Kidney capillary endothelial cell (primary cell): ENCODE data around the gene FXR2.

Experiments used
- DNase-seq: peaks from one replicate; pipeline ENCODE4 v3.0.0-alpha.2; 2018; ENCODE audit warnings: low spot score

FXR2 gene

DNA sequence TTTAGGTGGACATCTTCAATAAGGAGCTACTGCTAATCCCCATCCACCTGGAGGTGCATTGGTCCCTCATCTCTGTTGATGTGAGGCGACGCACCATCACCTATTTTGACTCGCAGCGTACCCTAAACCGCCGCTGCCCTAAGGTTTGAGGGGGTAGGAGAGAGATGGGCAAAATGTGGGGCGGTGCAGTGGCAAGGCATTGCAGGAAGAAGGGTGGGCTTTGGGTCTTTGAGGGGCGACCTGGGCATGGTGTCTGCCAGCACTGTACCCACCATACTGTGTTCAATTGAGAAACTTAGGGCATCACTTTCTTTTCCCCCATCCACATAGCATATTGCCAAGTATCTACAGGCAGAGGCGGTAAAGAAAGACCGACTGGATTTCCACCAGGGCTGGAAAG lies 44.3 kb downstream of the FXR2 start:
- DNase-seq = no peak

DNA sequence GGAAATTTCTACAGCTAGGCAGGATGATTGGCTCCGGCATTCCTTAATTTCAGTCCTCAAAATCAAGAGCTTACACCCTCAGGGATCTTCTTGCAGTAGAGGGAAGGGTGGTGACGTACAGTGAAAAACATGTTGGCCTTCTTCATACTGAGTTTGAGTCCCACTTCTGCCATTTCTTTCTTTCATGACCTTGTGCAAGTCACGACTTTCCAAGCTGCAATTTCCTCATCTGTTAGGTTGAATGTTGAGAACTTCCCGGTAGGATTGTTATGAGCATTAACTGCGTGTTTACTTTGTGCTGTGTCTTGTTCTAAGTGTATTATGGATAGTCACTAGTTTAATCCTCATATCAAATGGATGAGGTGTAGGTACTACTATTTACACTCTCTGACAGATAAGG lies 45.1 kb downstream of the FXR2 start:
- no peak for DNase-seq

DNA sequence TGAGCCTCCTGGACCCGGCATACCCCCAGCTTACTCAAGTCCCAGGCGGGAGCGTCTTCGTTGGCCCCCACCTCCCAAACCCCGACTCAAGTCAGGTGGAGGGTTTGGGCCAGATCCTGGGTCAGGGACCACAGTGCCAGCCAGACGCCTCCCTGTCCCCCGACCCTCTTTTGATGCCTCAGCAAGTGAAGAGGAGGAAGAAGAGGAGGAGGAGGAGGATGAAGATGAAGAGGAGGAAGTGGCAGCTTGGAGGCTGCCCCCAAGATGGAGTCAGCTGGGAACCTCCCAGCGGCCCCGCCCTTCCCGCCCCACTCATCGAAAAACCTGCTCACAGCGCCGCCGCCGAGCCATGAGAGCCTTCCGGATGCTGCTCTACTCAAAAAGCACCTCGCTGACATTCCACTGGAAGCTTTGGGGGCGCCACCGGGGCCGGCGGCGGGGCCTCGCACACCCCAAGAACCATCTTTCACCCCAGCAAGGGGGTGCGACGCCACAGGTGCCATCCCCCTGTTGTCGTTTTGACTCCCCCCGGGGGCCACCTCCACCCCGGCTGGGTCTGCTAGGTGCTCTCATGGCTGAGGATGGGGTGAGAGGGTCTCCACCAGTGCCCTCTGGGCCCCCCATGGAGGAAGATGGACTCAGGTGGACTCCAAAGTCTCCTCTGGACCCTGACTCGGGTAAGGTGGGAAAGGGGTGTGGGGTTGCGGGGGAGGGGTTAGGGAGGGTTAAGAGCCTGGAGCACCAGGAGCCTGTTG lies 51.4 kb downstream of the FXR2 start:
- no peak for DNase-seq

DNA sequence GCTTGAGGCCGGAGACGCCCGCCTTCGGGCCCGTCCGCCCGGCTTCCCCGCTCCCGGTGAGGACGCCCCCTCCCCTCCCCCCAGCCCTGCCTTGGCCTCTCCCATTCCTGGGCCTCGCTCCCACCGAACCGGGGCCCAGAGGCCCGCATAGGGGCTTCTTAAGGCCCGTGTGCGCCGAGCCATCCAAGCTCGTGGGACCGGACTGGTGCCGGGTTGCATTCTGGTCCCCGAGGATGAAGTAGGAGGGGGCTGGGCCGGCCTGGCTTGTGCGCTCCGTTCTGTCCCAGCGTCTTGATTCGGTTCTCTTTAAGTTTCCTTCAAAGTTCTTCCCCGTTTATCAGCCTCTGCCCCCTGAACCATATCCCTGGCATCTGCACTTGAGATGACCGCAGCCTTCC lies 52.5 kb downstream of the FXR2 start:
- no peak for DNase-seq

DNA sequence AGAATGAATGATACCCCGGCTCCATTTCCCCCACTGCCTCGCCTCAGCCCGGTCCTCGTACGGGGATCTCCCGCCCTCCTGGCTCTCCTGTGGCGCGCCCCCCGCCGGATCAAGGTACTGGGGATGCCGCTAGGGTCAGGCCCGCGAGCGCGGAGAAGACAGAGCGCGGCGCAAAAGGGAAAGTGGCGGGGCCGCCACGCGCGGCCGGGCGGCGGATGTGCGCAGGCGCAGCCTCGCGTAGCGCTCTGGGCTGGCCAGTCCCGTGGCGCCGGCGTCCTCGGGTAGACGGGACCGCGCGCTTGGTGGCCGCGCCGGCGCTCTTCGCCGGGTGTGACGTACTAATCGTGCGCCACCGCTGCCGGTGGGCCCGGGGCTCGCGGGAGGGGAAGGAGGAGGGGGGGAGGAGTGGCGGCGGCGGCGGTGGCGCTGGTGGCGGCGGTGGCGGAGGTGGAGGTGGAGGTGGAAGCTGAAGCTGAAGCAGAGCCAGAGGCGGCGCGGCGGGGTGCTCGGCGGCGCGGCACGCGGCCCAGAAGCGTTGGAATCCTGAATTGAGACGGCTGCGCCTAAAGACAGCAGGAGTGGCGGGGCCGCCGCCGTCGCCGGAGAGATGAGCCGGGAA lies 53.0 kb downstream of the FXR2 start, which contains the start of gene SENP3:
SENP3 (plus strand) TSS at position 331 of the 619 bp plus-strand sequence. CDS start 1,158 bp downstream, outside the sequence.
- DNase-seq = peak; percentile 86

DNA sequence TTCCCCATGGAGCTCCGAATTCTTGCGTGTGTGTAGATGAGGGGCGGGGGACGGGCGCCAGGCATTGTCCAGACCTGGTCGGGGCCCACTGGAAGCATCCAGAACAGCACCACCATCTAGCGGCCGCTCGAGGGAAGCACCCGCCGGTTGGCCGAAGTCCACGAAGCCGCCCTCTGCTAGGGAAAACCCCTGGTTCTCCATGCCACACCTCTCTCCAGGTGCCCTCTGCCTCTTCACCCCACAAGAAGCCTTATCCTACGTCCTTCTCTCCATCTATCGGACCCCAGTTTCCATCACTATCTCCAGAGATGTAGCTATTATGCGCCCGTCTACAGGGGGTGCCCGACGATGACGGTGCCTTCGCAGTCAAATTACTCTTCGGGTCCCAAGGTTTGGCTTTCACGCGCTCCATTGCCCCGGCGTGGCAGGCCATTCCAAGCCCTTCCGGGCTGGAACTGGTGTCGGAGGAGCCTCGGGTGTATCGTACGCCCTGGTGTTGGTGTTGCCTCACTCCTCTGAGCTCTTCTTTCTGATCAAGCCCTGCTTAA lies 53.6 kb downstream of the FXR2 start:
- DNase-seq = peak; percentile 85

DNA sequence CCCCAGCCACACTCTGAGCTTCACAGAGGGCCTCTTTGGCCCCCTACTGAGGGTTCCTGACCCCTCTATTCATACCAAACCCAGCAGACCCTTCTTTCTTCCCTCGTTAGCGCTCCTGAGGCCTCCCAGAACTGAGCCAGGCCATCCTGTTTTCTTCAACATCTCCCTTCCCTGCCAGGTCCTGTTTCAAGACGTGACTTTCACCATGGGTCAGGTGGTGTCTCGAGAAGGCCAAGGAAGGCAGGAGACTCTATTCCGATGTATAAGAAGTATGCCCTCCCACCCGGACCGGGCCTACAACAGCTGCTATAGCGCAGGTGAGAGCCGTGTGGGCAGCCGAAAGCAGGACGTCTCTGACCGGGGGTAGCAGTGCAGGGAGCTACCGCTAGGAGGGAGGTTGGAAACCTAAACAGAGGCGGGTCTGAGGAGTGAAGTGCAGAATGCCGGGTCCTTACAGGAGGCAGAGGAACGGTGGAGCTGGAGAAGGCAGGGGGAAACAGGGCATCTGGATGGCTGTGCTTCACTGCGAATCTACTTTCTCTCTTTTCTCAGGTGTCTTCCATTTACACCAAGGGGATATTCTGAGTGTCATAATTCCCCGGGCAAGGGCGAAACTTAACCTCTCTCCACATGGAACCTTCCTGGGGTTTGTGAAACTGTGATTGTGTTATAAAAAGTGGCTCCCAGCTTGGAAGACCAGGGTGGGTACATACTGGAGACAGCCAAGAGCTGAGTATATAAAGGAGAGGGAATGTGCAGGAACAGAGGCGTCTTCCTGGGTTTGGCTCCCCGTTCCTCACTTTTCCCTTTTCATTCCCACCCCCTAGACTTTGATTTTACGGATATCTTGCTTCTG lies 54.3 kb downstream of the FXR2 start:
- no peak for DNase-seq

DNA sequence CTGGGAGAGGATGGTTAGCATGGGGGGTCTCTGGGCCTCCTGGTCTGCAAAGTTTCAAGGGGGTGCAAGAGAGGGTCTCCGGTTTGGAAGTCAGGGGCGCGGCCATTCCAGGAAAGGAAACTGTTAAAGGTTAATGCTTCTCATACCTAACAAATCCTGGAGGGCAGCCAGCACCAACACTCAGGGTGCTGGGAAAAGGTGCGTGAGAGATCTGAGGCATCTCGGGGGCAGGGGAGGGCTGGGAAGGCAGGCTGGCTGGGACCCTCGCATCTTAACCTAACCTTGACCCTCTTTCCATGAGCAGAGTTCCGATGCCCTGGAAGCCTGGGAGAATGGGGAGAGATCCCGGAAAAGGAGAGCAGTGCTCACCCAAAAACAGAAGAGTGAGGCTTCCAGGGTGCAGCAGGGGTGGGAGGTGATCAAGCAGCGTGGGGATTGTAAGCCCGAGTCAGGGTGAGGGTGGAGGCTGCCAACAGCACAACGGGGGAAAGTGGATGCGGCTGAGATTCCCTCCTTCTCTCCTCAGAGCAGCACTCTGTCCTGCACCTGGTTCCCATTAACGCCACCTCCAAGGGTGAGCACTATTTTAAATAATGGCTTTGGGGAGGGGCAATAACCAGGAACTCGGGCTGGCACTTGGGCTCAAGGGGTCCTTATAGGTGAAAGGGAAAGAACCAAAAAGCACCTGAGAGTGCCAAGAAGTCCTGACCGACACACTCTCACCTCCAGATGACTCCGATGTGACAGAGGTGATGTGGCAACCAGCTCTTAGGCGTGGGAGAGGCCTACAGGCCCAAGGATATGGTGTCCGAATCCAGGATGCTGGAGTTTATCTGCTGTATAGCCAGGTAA lies 55.2 kb downstream of the FXR2 start:
- DNase-seq = no peak

DNA sequence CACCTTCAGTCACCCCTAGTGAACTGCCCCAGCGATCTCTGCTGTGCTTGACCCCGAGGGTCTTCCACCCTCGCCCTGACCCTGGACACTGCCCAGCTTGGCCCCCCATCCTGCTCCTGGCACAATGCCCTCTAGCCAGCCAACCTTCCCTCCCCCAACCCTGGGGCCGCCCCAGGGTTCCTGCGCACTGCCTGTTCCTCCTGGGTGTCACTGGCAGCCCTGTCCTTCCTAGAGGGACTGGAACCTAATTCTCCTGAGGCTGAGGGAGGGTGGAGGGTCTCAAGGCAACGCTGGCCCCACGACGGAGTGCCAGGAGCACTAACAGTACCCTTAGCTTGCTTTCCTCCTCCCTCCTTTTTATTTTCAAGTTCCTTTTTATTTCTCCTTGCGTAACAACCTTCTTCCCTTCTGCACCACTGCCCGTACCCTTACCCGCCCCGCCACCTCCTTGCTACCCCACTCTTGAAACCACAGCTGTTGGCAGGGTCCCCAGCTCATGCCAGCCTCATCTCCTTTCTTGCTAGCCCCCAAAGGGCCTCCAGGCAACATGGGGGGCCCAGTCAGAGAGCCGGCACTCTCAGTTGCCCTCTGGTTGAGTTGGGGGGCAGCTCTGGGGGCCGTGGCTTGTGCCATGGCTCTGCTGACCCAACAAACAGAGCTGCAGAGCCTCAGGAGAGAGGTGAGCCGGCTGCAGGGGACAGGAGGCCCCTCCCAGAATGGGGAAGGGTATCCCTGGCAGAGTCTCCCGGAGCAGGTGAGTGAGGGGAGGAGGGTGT lies 56.0 kb downstream of the FXR2 start, which contains the start of gene TNFSF13:
TNFSF13 (plus strand) TSS at position 207 of the 776 bp plus-strand sequence; CDS start at position 497, 290 bp downstream.
- DNase-seq = no peak

DNA sequence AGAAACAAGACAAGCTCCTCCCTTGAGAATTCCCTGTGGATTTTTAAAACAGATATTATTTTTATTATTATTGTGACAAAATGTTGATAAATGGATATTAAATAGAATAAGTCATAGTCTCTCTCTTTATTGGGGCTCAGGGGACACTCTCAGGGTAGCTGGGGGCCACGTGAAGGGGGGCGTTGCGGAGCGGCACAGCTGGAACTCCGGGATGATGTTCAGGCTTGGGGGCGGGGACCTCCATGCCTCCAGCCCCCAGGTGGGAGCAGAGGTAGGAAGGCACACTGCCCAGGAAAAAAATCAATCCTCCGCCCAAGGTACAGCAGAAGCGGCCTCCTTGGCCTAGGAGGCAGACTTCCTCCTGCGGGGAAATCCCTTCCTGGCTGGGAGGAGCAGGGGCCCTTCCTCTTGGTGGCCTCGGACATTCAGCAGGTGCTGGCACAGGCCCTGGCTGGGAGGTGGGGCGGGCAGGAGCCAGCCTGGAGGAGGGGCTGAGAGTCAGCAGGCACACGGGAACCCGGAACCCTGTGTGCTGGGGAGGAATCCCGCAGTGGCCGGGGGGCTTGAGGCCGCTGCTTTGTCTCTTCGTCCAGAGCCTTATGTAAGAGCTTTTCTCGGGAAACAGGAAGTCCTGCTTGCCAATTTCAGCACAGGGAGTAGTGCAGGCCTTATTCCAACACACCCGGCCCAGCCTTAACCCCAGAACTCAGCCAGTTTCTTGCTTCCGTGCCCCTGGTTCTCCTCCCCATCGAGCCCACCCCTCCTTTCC lies 56.7 kb downstream of the FXR2 start:
- no peak for DNase-seq

DNA sequence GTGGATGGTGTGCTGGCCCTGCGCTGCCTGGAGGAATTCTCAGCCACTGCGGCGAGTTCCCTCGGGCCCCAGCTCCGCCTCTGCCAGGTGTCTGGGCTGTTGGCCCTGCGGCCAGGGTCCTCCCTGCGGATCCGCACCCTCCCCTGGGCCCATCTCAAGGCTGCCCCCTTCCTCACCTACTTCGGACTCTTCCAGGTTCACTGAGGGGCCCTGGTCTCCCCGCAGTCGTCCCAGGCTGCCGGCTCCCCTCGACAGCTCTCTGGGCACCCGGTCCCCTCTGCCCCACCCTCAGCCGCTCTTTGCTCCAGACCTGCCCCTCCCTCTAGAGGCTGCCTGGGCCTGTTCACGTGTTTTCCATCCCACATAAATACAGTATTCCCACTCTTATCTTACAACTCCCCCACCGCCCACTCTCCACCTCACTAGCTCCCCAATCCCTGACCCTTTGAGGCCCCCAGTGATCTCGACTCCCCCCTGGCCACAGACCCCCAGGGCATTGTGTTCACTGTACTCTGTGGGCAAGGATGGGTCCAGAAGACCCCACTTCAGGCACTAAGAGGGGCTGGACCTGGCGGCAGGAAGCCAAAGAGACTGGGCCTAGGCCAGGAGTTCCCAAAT lies 57.4 kb downstream of the FXR2 start:
- no peak for DNase-seq

DNA sequence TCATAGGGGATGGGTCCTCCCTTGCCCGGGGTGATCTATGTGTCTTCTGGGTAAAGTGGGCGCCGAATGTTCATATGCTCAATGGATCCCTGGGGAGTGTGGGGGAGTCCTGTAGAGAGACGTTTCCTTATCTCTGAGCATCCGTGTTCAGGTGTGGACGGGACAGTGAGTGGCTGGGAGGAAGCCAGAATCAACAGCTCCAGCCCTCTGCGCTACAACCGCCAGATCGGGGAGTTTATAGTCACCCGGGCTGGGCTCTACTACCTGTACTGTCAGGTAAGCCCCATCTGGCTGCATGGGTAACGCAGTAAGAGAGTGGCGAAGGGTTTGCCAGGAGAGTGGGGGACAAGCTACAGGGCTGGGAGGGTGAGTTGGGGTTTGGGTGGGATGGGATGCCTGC lies 58.1 kb downstream of the FXR2 start:
- no peak for DNase-seq

DNA sequence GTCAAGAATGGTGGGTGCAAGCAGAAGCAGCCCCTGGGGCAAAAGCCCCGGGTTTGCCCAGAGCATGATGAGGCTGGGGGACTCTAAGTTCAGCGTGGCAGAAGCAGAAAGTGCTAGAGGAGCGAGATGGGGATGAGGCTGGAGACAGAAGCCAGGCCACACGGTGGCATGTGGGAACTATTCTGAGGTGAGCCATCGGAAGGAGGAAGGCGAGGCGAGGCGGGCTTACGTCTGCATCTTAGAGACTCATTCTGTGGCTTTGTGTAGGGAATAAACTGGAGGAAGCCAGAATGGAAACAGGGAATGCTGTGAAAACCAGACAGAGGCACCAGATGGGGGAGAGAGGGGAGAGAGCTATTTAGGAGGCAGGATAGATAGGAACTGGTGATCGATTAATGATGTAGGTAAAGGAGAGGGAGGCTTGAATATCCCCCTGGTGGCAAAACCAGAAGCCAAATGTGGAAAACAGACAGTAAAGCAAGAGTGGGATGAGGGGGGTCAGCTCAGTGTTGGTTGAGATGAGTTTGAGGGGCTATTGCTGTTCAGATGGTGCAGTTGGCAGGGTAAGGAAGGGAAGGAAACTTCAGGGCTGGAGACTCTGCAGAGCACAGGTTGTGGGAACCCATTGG lies 59.3 kb downstream of the FXR2 start:
- DNase-seq = no peak

DNA sequence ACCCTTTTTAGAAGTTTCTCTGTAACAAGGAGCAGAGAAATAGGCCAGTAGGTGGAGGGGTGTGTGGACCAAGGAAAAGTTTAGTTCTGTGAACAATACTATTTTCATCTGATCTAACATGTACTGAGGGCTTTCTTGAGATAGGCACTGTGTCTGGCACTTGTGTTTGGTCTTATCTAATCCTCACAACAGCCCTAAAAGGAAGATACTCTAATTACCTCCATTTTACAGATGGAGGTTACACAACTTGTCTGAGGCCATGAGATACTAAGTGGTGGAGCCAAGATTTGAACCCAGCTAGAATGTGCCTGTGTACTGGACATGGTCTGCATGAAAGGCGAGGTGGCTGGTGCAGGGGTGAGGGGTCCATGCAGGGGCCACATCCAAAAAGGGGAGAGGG lies 61.3 kb downstream of the FXR2 start:
- no peak for DNase-seq

DNA sequence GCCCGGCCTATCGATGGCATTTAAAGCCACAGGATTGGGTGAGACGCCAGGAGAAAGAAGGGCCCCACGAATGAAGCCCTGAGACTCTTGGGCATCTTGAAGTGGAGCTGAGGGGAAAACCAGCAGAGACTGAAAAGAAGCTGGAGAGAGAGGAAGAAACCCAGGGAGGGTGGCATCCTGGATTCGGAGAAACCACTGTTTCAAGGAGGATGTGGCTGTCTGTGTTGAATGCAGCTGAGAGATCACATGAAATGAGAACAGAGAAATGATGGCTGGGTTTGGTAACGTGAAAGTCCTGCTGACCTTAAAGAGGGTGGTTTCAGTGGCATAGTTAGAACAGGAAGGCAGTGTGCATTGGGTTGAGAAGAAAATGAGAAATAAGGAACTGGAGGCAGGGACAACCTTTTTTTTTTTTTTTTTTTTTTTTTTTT lies 62.1 kb downstream of the FXR2 start:
- no peak for DNase-seq

DNA sequence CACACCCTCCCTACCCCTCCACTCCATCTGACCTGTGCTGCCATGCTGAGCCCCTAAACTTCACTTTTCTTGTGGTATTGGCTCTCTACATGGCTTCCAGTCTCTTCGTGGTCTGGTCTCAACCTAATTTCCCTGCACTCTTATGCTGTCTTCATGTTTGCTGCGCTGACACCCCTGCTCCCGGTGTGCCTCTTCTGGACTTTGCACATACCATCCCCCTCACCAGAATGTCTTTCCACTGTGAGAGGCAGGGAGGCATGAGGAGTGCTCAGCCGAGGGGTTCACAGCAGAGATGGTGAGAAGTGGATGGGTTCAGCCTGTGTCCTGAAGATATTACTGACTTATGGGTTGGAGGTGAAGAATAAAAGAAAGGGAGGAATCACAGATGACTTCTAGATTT lies 63.3 kb downstream of the FXR2 start:
- DNase-seq = no peak

DNA sequence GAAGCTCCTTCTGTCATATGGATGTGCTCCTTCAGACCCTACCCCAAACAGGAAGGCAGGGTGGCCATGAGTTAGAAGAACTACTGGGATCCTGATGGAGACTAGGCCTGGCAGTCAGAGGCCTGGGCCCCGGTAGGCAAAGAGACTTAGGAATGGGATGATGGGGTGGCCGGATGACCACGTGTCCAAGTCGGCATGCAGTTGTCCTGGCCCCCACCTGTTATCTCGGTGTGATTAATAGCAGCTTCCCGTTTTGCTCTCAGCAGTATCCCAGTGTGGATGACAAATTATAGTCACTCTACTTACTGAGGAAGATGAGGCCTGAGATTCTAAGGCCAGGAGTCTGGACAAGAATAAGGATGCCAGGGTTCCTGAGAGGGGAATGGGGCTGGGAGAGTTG lies 64.4 kb downstream of the FXR2 start:
- peak; percentile 16 for DNase-seq

DNA sequence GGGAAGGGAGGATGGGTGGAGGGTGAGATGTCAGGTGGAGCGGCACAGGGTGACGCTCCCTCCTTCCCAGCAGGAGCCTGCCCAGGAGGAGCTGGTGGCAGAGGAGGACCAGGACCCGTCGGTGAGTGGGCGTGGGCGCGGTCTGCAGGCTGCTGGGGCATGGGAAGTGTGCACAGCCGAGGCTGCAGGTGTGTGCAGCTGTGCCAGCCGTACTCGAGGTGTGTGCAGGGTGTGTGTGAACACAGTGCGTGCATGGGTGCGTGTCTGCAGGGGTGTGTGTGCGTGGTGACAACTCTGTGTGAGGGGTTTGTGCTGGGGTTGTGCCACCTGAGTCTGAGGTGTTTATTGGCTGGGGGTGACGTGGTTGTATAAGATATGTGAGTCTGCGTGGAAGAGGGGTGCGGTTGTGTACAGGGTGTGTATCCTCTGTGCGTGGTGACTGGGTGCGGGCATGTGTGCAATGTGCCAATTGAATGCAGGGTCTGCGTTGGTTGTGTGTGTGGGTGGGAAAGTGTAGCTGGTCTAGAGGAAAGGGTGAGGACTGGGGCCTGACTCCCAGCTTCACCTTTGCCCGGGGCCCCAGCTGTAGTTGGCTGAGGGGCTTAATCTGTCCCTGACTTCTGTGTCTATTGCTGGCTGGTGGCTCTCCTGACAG lies 65.2 kb downstream of the FXR2 start:
- no peak for DNase-seq
